Testis (tissue), 3 donors: Measurements from ENCODE around the gene MAP2. TPM values are rescaled to one million over a fixed set of nuclear protein-coding genes. Genes with fewer than 3 reads are reported as not detected.

ENCODE experiments used
- DNase-seq: peaks from one replicate; pipeline ENCODE4 v3.0.0-alpha.2; 2019
- H3K27ac ChIP-seq, 2 donors: fragments of 200-600 bp; sonication (generic); one replicate each; pipeline ENCODE4 v1.5.1; 2019
- H3K27me3 ChIP-seq: fragments of 200-600 bp; sonication (generic); one replicate; pipeline ENCODE4 v1.5.1; 2019
- H3K36me3 ChIP-seq: fragments of 200-600 bp; sonication (generic); one replicate; pipeline ENCODE4 v1.5.1; 2017; ENCODE audit warnings: low read depth; ENCODE audit errors: missing control alignments
- H3K4me1 ChIP-seq: fragments of 200-600 bp; sonication (generic); one replicate; pipeline ENCODE4 v1.5.1; 2019
- H3K4me3 ChIP-seq, 2 donors: fragments of 200-600 bp; sonication (generic); one replicate each; pipeline ENCODE4 v1.5.1; 2017 to 2019
- H3K9me3 ChIP-seq: fragments of 200-600 bp; sonication (generic); one replicate; pipeline ENCODE4 v1.5.1; 2017
- POLR2A ChIP-seq: fragments of 450-650 bp; IDR thresholded peaks from one replicate; pipeline ENCODE4 v1.6.1; 2017; ENCODE audit warnings: antibody characterized with exemption, mild to moderate bottlenecking, moderate library complexity
- WGBS, 2 donors: methylation state at CpG; one replicate each; pipeline ENCODE4 v1.1.5; 2018; 5-methylcytosine and 5-hydroxymethylcytosine counted together
- intact Hi-C: fragments of 100-400 bp; cut with DNase I; formaldehyde crosslinking; loops from one replicate; pipeline ENCODE4 v1.15.1; 2023; ENCODE audit warnings: low total_unique reads
- polyA plus RNA-seq: library from polyadenylated mRNA; stranded (reverse); fragments of 350-450 nt; fragmentation: Illumina TruSeq; extraction: RNeasy Lipid Tissue Mini Kit (QIAGEN cat#74804); gene quantifications from one replicate; pipeline ENCODE4 v1.2.3, GENCODE V29; 2014; ENCODE audit warnings: low read depth, low replicate concordance; ENCODE audit not compliant: insufficient read depth
- total RNA-seq, 2 donors: library from RNA; depleted of rRNA; stranded (reverse); fragments of >200 nt; gene quantifications; one replicate each; pipeline ENCODE4 v1.2.3, GENCODE V29; 2016
- TF ChIP-seq, protein P1 (sequence below), 3 experiments: fragments of 450-650 bp in 2 of 3; fragments of 200-600 bp in 1 of 3; sonication (generic) in 1 of 3; IDR thresholded peaks; one replicate each; pipeline ENCODE4 v1.5.1; 2016 to 2019; ENCODE audit warnings: antibody characterized with exemption in 3 of 3, mild to moderate bottlenecking in 2 of 3, moderate library complexity in 1 of 3

MAP2 gene
- total and polyA plus RNA-seq, 3 donors from 2014 or later: 15.6 to 30.9 (median 20.9) TPM

DNA sequence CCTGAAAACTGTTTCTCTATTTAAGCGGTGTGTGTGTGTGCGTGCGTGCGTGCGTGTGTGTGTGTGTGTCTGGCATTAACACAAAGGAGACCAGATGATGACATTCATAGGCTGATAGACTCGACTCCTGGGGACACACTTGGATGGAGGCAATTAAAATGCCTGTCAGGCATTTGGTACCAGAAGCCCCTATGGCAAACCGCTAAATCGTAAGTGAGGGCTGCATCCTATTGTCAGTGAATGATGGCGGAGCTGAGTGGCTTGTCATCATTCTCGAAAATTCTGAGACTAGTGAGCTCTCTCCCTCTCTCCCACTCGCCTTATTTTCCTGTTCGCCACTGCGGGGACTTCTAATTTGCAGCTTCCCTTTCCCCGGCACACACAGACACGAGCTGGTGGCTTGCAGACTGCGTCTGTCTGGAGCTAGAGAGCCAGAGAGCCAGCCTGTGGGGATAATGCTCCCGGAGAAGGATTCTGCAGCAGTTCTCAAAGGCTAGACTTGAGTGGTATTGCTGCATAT, 155.4 kb downstream of the MAP2 start:
- TF ChIP-seq, protein P1, sequence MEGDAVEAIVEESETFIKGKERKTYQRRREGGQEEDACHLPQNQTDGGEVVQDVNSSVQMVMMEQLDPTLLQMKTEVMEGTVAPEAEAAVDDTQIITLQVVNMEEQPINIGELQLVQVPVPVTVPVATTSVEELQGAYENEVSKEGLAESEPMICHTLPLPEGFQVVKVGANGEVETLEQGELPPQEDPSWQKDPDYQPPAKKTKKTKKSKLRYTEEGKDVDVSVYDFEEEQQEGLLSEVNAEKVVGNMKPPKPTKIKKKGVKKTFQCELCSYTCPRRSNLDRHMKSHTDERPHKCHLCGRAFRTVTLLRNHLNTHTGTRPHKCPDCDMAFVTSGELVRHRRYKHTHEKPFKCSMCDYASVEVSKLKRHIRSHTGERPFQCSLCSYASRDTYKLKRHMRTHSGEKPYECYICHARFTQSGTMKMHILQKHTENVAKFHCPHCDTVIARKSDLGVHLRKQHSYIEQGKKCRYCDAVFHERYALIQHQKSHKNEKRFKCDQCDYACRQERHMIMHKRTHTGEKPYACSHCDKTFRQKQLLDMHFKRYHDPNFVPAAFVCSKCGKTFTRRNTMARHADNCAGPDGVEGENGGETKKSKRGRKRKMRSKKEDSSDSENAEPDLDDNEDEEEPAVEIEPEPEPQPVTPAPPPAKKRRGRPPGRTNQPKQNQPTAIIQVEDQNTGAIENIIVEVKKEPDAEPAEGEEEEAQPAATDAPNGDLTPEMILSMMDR (IDR thresholded peaks at IDR 0.05): no peak
- TF ChIP-seq POLR2A: no peak
- Histone ChIP-seq H3K4me1 (no peaks in the 10 kb centered on the region), H3K9me3 (no peaks in the 10 kb centered on the region), H3K36me3 (no peaks in the 10 kb centered on the region), H3K27ac (peak overlapping the region in 1 of 2 donors; percentile 8), H3K27me3 (no peaks in the 10 kb centered on the region), H3K4me3 (peak overlapping the region; percentile 27 to 30)
- peak; percentile 22 for DNase-seq
- intact Hi-C loops: no loop called here
- 29 to 30% methylated on average over 17 of the region's 17 CpGs for WGBS, 2 donors

- no peak overlapping the region for H3K27ac ChIP-seq
- TF ChIP-seq POLR2A: no peak
- TF ChIP-seq, protein P1 (IDR thresholded peaks at IDR 0.05): no peak
- WGBS, 2 donors: 89 to 94% methylated on average over 1 of the region's 1 CpG
- H3K36me3 ChIP-seq: no peaks in the 10 kb centered on the region
- H3K4me1 ChIP-seq: no peaks in the 10 kb centered on the region
- intact Hi-C loops: no loop called here
- no peaks in the 10 kb centered on the region for H3K27me3 ChIP-seq
- no peak overlapping the region for H3K4me3 ChIP-seq
- no peaks in the 10 kb centered on the region for H3K9me3 ChIP-seq
- DNase-seq: no peak
These were observed 157.2 kb downstream of the MAP2 start for GRCh38 chr2:209581040-209581439.

GRCh38 chr2:209582281-209582680, 158.4 kb downstream of the MAP2 start:
- no peaks in the 10 kb centered on the region for H3K9me3 ChIP-seq
- TF ChIP-seq POLR2A: no peak
- TF ChIP-seq, protein P1 (IDR thresholded peaks at IDR 0.05): no peak
- no peaks in the 10 kb centered on the region for H3K36me3 ChIP-seq
- intact Hi-C loops: no loop called here
- H3K27ac ChIP-seq: no peak overlapping the region
- no peak overlapping the region for H3K4me3 ChIP-seq
- H3K27me3 ChIP-seq: no peaks in the 10 kb centered on the region
- WGBS, 2 donors: 86 to 89% methylated on average over 3 of the region's 3 CpGs
- no peaks in the 10 kb centered on the region for H3K4me1 ChIP-seq
- DNase-seq: no peak

- no peak overlapping the region for H3K4me3 ChIP-seq
- no peak for TF ChIP-seq POLR2A
- TF ChIP-seq, protein P1 (IDR thresholded peaks at IDR 0.05): no peak
- H3K36me3 ChIP-seq: no peaks in the 10 kb centered on the region
- intact Hi-C loops: no loop called here
- no peak for DNase-seq
- H3K27ac ChIP-seq: no peak overlapping the region
- H3K4me1 ChIP-seq: no peaks in the 10 kb centered on the region
- H3K9me3 ChIP-seq: no peaks in the 10 kb centered on the region
- no peaks in the 10 kb centered on the region for H3K27me3 ChIP-seq
These were observed 160.6 kb downstream of the MAP2 start for GRCh38 chr2:209584472-209584871.

GRCh38 chr2:209584915-209585314, 161.1 kb downstream of the MAP2 start:
- Histone ChIP-seq H3K27ac (no peak overlapping the region), H3K4me1 (no peaks in the 10 kb centered on the region), H3K36me3 (no peaks in the 10 kb centered on the region), H3K9me3 (no peaks in the 10 kb centered on the region), H3K4me3 (no peak overlapping the region), H3K27me3 (no peaks in the 10 kb centered on the region)
- no peak for DNase-seq
- no peak for TF ChIP-seq POLR2A
- TF ChIP-seq, protein P1 (IDR thresholded peaks at IDR 0.05): no peak
- 70 to 77% methylated on average over 5 of the region's 5 CpGs for WGBS, 2 donors
- intact Hi-C loops: no loop called here
